HEK293T (cell line): ENCODE results near the gene ASTN2.

Experiments used
- CTCF ChIA-PET: fragments of 350-600 bp; formaldehyde crosslinking; extraction: SDS; loops from one replicate; lab custom pipeline; 2021; ENCODE audit warnings: antibody characterized with exemption, inconsistent platforms; lab: Yijun Ruan, JAX
- POLR2A ChIA-PET: fragments of 350-600 bp; formaldehyde crosslinking; extraction: SDS; loops from one replicate; lab custom pipeline; 2020; ENCODE audit warnings: antibody characterized with exemption, inconsistent platforms; lab: Yijun Ruan, JAX
- DNase-seq: peaks from one replicate; pipeline ENCODE4 v3.0.0; 2012; ENCODE audit warnings: mixed read lengths; ENCODE audit errors: extremely low spot score
- ARNT ChIP-seq: fragments of 450-650 bp; IDR thresholded peaks from 2 replicates; pipeline ENCODE4 v1.6.1; 2017; ENCODE audit warnings: mild to moderate bottlenecking
- BHLHE40 ChIP-seq: fragments of 450-650 bp; IDR thresholded peaks from 2 replicates; pipeline ENCODE4 v1.6.1; 2016; ENCODE audit warnings: mild to moderate bottlenecking, moderate library complexity, borderline replicate concordance
- CTBP1 ChIP-seq: fragments of 450-650 bp; IDR thresholded peaks from 2 replicates; pipeline ENCODE4 v1.6.1; 2016; ENCODE audit warnings: borderline replicate concordance
- ELF4 ChIP-seq: fragments of 450-650 bp; IDR thresholded peaks from 2 replicates; pipeline ENCODE4 v1.6.1; 2017; ENCODE audit warnings: antibody characterized with exemption
- FOXA1 ChIP-seq: fragments of 450-650 bp; IDR thresholded peaks from 2 replicates; pipeline ENCODE4 v1.6.1; 2016; ENCODE audit warnings: mild to moderate bottlenecking
- FOXK2 ChIP-seq: fragments of 450-650 bp; IDR thresholded peaks from 2 replicates; pipeline ENCODE4 v1.6.1; 2016; ENCODE audit warnings: mild to moderate bottlenecking
- FOXM1 ChIP-seq: fragments of 450-650 bp; IDR thresholded peaks from 2 replicates; pipeline ENCODE4 v1.6.1; 2017; ENCODE audit warnings: mild to moderate bottlenecking, borderline replicate concordance
- HDGF ChIP-seq: fragments of 450-650 bp; IDR thresholded peaks from 2 replicates; pipeline ENCODE4 v1.6.1; 2017; ENCODE audit warnings: antibody characterized with exemption, borderline replicate concordance
- L3MBTL2 ChIP-seq: fragments of 450-650 bp; conservative IDR thresholded peaks from 2 replicates; pipeline ENCODE4 v1.6.1; 2016; ENCODE audit warnings: mild to moderate bottlenecking
- LEF1 ChIP-seq: fragments of 450-650 bp; IDR thresholded peaks from 2 replicates; pipeline ENCODE4 v1.6.1; 2017; ENCODE audit warnings: mild to moderate bottlenecking, borderline replicate concordance
- NFRKB ChIP-seq: fragments of 450-650 bp; IDR thresholded peaks from 2 replicates; pipeline ENCODE4 v1.6.1; 2016; ENCODE audit warnings: mild to moderate bottlenecking, moderate library complexity
- SP1 ChIP-seq: fragments of 450-650 bp; IDR thresholded peaks from 2 replicates; pipeline ENCODE4 v1.6.1; 2017
- SUZ12 ChIP-seq: fragments of 450-650 bp; IDR thresholded peaks from 2 replicates; pipeline ENCODE4 v1.6.1; 2016; ENCODE audit warnings: mild to moderate bottlenecking
- TARDBP ChIP-seq: fragments of 450-650 bp; IDR thresholded peaks from 2 replicates; pipeline ENCODE4 v1.6.1; 2016
- ZNF384 ChIP-seq: fragments of 450-650 bp; IDR thresholded peaks from 2 replicates; pipeline ENCODE4 v1.6.1; 2016
- TF ChIP-seq, protein P1 (sequence below): fragments of 450-650 bp; IDR thresholded peaks from 2 replicates; pipeline ENCODE4 v1.6.1; 2016

ASTN2 gene

DNA sequence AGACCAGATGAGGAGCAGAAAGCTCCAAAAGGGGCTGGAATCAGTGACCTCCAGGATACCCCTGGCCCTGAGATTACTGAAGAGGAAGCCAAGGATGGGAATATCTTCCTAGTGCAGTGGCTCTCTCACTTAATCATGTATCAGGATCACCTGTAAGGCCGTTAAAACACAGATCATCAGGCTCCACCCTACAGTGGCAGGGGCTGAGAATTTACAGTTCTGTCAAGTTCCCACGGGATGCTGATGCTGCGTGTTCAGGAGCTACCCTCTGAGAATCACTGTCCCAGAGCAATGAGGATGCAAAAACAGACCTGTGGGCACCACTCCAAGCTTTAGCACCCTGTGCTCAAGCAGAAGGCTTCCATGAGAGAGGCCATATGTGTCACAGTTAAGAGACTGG lies 291.9 kb downstream of the ASTN2 start:
- CTCF ChIA-PET: no interaction called here
- POLR2A ChIA-PET: no interaction called here
- no peak for TF ChIP-seq HDGF
- no peak for TF ChIP-seq FOXM1
- TF ChIP-seq BHLHE40: no peak
- no peak for TF ChIP-seq NFRKB
- TF ChIP-seq FOXK2: no peak
- TF ChIP-seq L3MBTL2: no peak
- TF ChIP-seq SP1: no peak
- TF ChIP-seq FOXA1: no peak
- TF ChIP-seq, protein P1, sequence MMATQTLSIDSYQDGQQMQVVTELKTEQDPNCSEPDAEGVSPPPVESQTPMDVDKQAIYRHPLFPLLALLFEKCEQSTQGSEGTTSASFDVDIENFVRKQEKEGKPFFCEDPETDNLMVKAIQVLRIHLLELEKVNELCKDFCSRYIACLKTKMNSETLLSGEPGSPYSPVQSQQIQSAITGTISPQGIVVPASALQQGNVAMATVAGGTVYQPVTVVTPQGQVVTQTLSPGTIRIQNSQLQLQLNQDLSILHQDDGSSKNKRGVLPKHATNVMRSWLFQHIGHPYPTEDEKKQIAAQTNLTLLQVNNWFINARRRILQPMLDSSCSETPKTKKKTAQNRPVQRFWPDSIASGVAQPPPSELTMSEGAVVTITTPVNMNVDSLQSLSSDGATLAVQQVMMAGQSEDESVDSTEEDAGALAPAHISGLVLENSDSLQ: no peak
- TF ChIP-seq SUZ12: no peak
- DNase-seq: no peak

DNA sequence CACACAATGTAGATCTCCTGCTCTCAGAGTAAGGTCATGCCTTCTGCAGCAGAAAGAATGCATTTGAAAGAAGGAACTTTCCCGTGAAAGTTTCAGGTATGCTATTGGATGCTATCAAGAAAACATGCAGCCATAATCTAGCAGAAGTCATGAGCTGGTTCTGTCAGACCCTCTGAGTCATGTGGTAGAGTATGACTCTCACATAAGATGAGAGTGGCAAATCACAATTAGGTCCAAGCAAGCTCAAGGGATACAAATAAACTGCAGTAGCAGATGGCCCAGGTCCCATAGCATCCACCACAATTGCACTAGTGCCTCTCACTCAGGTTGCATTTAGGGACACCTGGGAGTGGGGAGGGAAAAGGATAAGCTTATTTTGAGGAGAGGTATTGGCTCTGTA lies 292.8 kb downstream of the ASTN2 start:
- ChIA-PET CTCF (no interaction called here), POLR2A (no interaction called here)
- TF ChIP-seq SUZ12 (no peak), FOXM1 (no peak), ELF4 (no peak), BHLHE40 (no peak), ZNF384 (no peak), FOXK2 (no peak), ARNT (no peak), SP1 (no peak), CTBP1 (no peak), HDGF (no peak), LEF1 (no peak), L3MBTL2 (no peak), FOXA1 (no peak), TARDBP (no peak), NFRKB (no peak)
- TF ChIP-seq, protein P1: no peak
- no peak for DNase-seq

DNA sequence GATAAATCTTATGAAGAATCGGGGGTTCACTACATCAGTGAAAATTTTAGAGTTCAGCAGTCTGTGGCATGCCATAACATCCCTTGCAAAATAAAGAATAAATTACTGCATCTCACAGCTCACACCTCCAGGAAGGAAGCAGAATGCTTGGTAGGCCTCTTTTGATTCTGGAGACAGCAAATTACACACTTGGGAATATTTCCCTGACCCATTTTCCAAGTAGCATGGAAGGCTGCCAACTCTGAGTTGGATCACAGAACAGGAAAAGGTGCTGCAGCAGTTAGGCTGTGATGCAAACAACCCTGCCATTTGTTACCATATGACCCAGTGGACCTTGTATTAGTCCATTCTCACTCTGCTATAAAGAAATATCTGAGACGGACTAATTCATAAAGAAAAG lies 293.5 kb downstream of the ASTN2 start:
- CTCF ChIA-PET: no interaction called here
- POLR2A ChIA-PET: no interaction called here
- no peak for DNase-seq
- TF ChIP-seq BHLHE40 (no peak), TARDBP (no peak), FOXM1 (no peak), FOXK2 (no peak), ZNF384 (no peak), FOXA1 (no peak), NFRKB (no peak)
- TF ChIP-seq, protein P1: no peak

DNA sequence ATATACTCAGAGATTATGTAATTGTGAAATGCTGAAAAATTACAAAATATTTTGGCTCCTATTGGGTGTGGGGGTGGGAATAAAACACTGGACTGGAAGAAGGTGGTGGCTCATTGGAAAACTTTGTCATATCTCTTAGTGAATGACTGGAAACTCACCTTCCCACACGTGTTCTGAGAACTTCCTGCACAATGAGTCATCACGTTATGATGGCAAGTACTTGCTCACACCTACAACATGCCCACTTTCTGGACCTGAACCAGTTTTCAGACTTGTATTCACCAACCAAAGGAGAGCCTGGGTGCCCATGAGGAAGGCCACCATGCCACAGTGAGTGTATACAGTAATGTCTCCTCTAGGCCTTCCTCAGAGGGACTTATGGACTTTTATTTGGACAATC lies 294.8 kb downstream of the ASTN2 start:
- ChIA-PET POLR2A (no interaction called here), CTCF (no interaction called here)
- DNase-seq: no peak
- TF ChIP-seq CTBP1 (no peak), ELF4 (no peak), FOXK2 (no peak), TARDBP (no peak), ARNT (no peak), SP1 (no peak), BHLHE40 (no peak), LEF1 (no peak), ZNF384 (no peak), FOXA1 (no peak), NFRKB (no peak), L3MBTL2 (no peak)
- TF ChIP-seq, protein P1: no peak

DNA sequence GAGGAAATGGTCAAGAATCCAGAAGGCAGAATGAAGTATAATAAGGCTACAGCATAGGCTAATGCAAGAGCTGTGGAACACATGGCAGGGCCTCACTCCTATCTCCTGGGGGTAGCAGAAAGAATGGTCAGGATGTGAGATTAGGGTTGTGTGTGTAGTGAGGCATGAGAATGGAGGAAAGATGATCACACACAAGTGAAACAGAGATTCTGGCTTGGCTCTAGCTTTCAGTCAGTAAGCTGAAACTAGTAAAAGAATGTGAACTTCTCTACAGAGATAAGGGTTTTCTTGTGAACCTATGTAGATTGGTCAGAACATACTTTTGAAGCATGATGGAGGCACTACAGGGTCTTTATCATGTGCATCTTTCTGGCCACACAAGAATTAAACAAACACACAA lies 298.8 kb downstream of the ASTN2 start:
- CTCF ChIA-PET: no interaction called here
- TF ChIP-seq SP1 (no peak), NFRKB (no peak), L3MBTL2 (no peak), FOXK2 (no peak), HDGF (no peak), LEF1 (no peak), FOXA1 (no peak), BHLHE40 (no peak), FOXM1 (no peak), TARDBP (no peak), ELF4 (no peak), ARNT (no peak), SUZ12 (no peak)
- TF ChIP-seq, protein P1: no peak
- POLR2A ChIA-PET: no interaction called here
- DNase-seq: no peak
